Breast epithelium (tissue), 4 donors: Measurements from ENCODE around the gene AMOT. TPM values are rescaled to one million over a fixed set of nuclear protein-coding genes. Genes with fewer than 3 reads are reported as not detected.

ENCODE experiments used
- DNase-seq, 2 donors: peaks; one replicate each; pipeline ENCODE4 v3.0.0-alpha.2; 2019; ENCODE audit warnings: low spot score in 2 of 2
- H3K27ac ChIP-seq, 2 donors: fragments of 200-600 bp; sonication (generic) in 1 of 2; one replicate each; pipeline ENCODE4 v1.5.1; 2016 to 2019; ENCODE audit warnings: mild to moderate bottlenecking in 1 of 2
- H3K27me3 ChIP-seq, 2 donors: fragments of 200-600 bp; sonication (generic) in 1 of 2; one replicate each; pipeline versions ENCODE4 v1.5.1 to v1.6.0; 2017 to 2019; ENCODE audit warnings: control low read depth in 1 of 2, mild to moderate bottlenecking in 1 of 2
- H3K36me3 ChIP-seq: fragments of 200-600 bp; one replicate; pipeline ENCODE4 v1.5.1; 2019
- H3K4me1 ChIP-seq, 2 donors: fragments of 200-600 bp; sonication (generic); one replicate each; pipeline ENCODE4 v1.5.1; 2016 to 2019; ENCODE audit warnings: control low read depth in 1 of 2
- H3K4me3 ChIP-seq, 3 donors: fragments of 200-600 bp; sonication (generic); 1 replicate in 2 of 3; 2 replicates in 1 of 3; pipeline ENCODE4 v1.5.1; 2016 to 2019; ENCODE audit warnings: mild to moderate bottlenecking in 3 of 3, moderate library complexity in 2 of 3
- H3K9me3 ChIP-seq, 2 donors: fragments of 200-600 bp; sonication (generic) in 1 of 2; one replicate each; pipeline ENCODE4 v1.5.1; 2016 to 2019; ENCODE audit warnings: control low read depth in 1 of 2
- CTCF ChIP-seq, 3 donors: fragments of 450-650 bp; IDR thresholded peaks; one replicate each; pipeline ENCODE4 v1.5.1; 2016 to 2017; ENCODE audit warnings: antibody characterized with exemption in 3 of 3, mild to moderate bottlenecking in 3 of 3, moderate library complexity in 3 of 3
- POLR2A ChIP-seq: fragments of 450-650 bp; IDR thresholded peaks from one replicate; pipeline ENCODE4 v1.6.1; 2016; ENCODE audit warnings: antibody characterized with exemption, mild to moderate bottlenecking, moderate library complexity
- POLR2AphosphoS5 ChIP-seq, 3 donors: sonication (generic); formaldehyde crosslinking; IDR thresholded peaks; one replicate each; pipeline ENCODE4 v1.6.1; 2017; ENCODE audit warnings: antibody characterized with exemption in 3 of 3
- intact Hi-C: fragments of 100-400 bp; cut with DNase I; formaldehyde crosslinking; loops from one replicate; pipeline ENCODE4 v1.15.1; 2023; ENCODE audit warnings: low total_unique reads
- total RNA-seq, 3 donors: library from RNA; depleted of rRNA; stranded (reverse); fragments of >200 nt; gene quantifications; one replicate each; pipeline ENCODE4 v1.1.0, GENCODE V29; 2016

Gene AMOT
- total RNA-seq, 3 donors from 2014 or later, result 14.1 to 39.2 (median 23.0) TPM

GRCh38 chrX:112818114-112819007 is 22.3 kb downstream of the AMOT start:
- peak overlapping the region; percentile 62 to 76 for H3K27ac ChIP-seq
- H3K36me3 ChIP-seq, result no peaks in the 10 kb centered on the region
- H3K9me3 ChIP-seq, result no peaks in the 10 kb centered on the region
- peak in 1 of 2 donors; percentile 38 for DNase-seq
- peak overlapping the region in 2 of 3 donors; percentile 34 to 47 for H3K4me3 ChIP-seq
- H3K27me3 ChIP-seq, result peaks cover 0 to 43% of the 10 kb centered on the region in 2 donors
- intact Hi-C loops, result no loop called here
- TF ChIP-seq CTCF (IDR thresholded peaks at IDR 0.05) (no peak), POLR2AphosphoS5 (IDR thresholded peaks at IDR 0.05) (no peak), POLR2A (no peak)
- H3K4me1 ChIP-seq, result no peaks in the 10 kb centered on the region

- no peak for DNase-seq
- peaks cover 0 to 32% of the 10 kb centered on the region in 2 donors for H3K27me3 ChIP-seq
- H3K4me3 ChIP-seq, result no peak overlapping the region
- no peak overlapping the region for H3K27ac ChIP-seq
- no peaks in the 10 kb centered on the region for H3K4me1 ChIP-seq
- no peaks in the 10 kb centered on the region for H3K36me3 ChIP-seq
- TF ChIP-seq POLR2AphosphoS5 (IDR thresholded peaks at IDR 0.05), result no peak
- no peak for TF ChIP-seq POLR2A
- no peak for TF ChIP-seq CTCF (IDR thresholded peaks at IDR 0.05)
- intact Hi-C loops, result no loop called here
- H3K9me3 ChIP-seq, result no peaks in the 10 kb centered on the region
Measured at GRCh38 chrX:112816908-112817307, 23.7 kb downstream of the AMOT start.

GRCh38 chrX:112814496-112814895 is 26.1 kb downstream of the AMOT start:
- H3K4me3 ChIP-seq, result no peak overlapping the region
- H3K4me1 ChIP-seq, result no peaks in the 10 kb centered on the region
- H3K27ac ChIP-seq, result no peak overlapping the region
- intact Hi-C loops, result no loop called here
- peaks cover 0 to 36% of the 10 kb centered on the region in 2 donors for H3K27me3 ChIP-seq
- no peak for DNase-seq
- no peaks in the 10 kb centered on the region for H3K36me3 ChIP-seq
- H3K9me3 ChIP-seq, result no peaks in the 10 kb centered on the region
- TF ChIP-seq CTCF (IDR thresholded peaks at IDR 0.05), result no peak
- TF ChIP-seq POLR2A, result no peak
- TF ChIP-seq POLR2AphosphoS5 (IDR thresholded peaks at IDR 0.05), result no peak

- no peaks in the 10 kb centered on the region for H3K9me3 ChIP-seq
- peaks cover 0 to 38% of the 10 kb centered on the region in 2 donors for H3K27me3 ChIP-seq
- TF ChIP-seq POLR2AphosphoS5 (IDR thresholded peaks at IDR 0.05), result no peak
- TF ChIP-seq CTCF (IDR thresholded peaks at IDR 0.05), result no peak
- TF ChIP-seq POLR2A, result no peak
- no peak for DNase-seq
- no peak overlapping the region for H3K4me3 ChIP-seq
- no peak overlapping the region for H3K27ac ChIP-seq
- H3K4me1 ChIP-seq, result no peaks in the 10 kb centered on the region
- H3K36me3 ChIP-seq, result no peaks in the 10 kb centered on the region
- intact Hi-C loops, result no loop called here
Measured at GRCh38 chrX:112812741-112813140, 27.9 kb downstream of the AMOT start.

GRCh38 chrX:112808651-112809195 is 31.9 kb downstream of the AMOT start:
- intact Hi-C loops, result no loop called here
- H3K27me3 ChIP-seq, result peaks cover 0 to 35% of the 10 kb centered on the region in 2 donors
- TF ChIP-seq POLR2AphosphoS5 (IDR thresholded peaks at IDR 0.05), result no peak
- no peak for TF ChIP-seq CTCF (IDR thresholded peaks at IDR 0.05)
- TF ChIP-seq POLR2A, result no peak
- H3K27ac ChIP-seq, result peak overlapping the region in 1 of 2 donors; percentile 33
- no peaks in the 10 kb centered on the region for H3K36me3 ChIP-seq
- H3K4me1 ChIP-seq, result no peaks in the 10 kb centered on the region
- no peak for DNase-seq
- H3K9me3 ChIP-seq, result no peaks in the 10 kb centered on the region
- no peak overlapping the region for H3K4me3 ChIP-seq
